Activated CD4-positive, alpha-beta T cell treated with anti-CD3 and anti-CD28 coated beads, Interleukin-2, amount 50 U/mL, for 4 hours (primary cell): ENCODE measurements around the gene PRR16.

Experiments
- DNase-seq, 2 experiments: peaks; one replicate each; pipeline ENCODE4 v3.0.0-alpha.2; 2020

Gene PRR16

GRCh38 chr5:120464627-120465435 is 731 bp downstream of the PRR16 start:
- DNase-seq: no peak

- DNase-seq: no peak
Observed at GRCh38 chr5:120465436-120465961, 1.4 kb downstream of the PRR16 start.

GRCh38 chr5:120466341-120467006 is 2.4 kb downstream of the PRR16 start:
- no peak for DNase-seq

DNA sequence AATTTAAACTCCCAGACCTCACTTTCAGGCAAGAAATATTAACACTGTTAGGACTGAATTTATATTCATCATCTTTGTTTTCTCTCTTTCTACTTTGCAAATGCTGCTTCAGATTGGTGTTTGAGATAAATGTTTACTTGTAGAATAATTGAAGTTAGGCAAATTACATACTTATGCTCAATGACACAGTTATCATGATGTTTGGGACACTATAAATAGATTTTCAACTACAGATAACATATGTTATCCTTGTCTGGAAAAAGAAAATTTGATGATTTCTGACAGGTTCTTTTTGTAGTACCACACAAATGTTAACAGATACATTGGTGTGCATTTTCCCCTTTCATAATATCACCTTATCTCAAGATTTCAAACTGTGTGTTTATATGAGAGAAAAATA is 7.9 kb downstream of the PRR16 start:
- DNase-seq: no peak

- DNase-seq: no peak
Observed at GRCh38 chr5:120472911-120473310, 8.8 kb downstream of the PRR16 start.

GRCh38 chr5:120473332-120473731 is 9.2 kb downstream of the PRR16 start:
- DNase-seq: no peak

GRCh38 chr5:120476063-120476462 is 12.0 kb downstream of the PRR16 start:
- no peak for DNase-seq

DNA sequence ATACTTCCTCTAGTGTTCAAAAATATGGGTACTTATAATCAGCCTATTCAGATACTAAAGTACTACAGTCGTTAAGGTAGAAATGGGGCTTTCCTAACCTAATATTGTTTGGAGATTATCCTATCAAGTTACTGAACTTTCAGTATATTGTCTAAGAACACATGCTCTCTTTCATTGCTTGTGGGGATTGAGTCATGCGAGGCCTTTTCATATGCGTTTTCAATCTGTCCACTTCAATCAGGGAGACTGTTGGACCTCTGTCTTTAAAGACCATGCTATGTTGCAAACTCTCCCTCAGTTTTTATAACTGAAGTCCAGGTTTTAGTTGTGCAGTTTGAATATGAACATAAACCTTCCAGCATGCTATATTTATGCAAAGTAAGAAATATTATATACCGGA is 15.0 kb downstream of the PRR16 start:
- no peak for DNase-seq

GRCh38 chr5:120499876-120500563 is 35.9 kb downstream of the PRR16 start:
- DNase-seq: no peak

DNA sequence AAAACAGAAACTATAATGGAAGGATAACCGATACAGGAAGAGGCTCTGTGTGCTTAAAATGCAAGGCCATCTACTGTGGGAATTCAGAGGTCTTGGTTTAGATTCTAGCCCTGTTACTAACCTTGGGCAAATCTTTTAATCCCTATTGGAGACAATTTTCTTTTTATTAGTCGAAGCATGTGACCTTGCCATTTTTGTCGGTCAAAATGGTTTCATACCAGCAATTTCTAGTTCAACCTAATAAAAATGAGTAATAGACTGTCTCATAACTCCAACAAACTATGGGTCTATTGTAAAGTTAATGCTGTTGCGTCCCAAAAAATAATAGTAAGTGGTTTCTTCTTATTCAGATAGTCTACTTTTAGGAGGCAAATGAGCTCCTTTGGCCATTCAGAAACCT is 38.4 kb downstream of the PRR16 start:
- no peak for DNase-seq

DNA sequence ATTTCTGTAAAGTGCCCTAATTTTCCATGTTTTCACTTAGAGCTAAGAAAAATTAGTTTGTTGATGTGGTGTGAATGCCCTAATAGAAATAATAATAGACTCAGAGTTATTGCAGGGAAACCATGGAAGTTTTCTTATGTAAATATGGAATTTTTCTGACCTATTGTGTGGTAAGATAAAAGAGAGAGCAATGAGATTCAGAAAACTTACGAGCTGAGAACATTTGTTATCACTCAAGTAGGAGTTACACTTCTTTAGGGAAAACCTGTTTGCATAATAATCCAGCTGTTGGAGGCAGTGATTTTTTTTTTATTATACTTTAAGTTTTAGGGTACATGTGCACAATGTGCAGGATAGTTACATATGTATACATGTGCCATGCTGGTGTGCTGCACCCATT is 39.2 kb downstream of the PRR16 start:
- DNase-seq: no peak

- DNase-seq: no peak
Observed at GRCh38 chr5:120504057-120504456, 40.0 kb downstream of the PRR16 start.

GRCh38 chr5:120507197-120507596 is 43.1 kb downstream of the PRR16 start:
- no peak for DNase-seq

- DNase-seq: no peak
Observed at GRCh38 chr5:120507800-120508463, 43.8 kb downstream of the PRR16 start.

- DNase-seq: no peak
Observed at GRCh38 chr5:120509053-120509452, 45.0 kb downstream of the PRR16 start.

- DNase-seq: no peak
Observed at GRCh38 chr5:120510098-120510637, 46.1 kb downstream of the PRR16 start.

DNA sequence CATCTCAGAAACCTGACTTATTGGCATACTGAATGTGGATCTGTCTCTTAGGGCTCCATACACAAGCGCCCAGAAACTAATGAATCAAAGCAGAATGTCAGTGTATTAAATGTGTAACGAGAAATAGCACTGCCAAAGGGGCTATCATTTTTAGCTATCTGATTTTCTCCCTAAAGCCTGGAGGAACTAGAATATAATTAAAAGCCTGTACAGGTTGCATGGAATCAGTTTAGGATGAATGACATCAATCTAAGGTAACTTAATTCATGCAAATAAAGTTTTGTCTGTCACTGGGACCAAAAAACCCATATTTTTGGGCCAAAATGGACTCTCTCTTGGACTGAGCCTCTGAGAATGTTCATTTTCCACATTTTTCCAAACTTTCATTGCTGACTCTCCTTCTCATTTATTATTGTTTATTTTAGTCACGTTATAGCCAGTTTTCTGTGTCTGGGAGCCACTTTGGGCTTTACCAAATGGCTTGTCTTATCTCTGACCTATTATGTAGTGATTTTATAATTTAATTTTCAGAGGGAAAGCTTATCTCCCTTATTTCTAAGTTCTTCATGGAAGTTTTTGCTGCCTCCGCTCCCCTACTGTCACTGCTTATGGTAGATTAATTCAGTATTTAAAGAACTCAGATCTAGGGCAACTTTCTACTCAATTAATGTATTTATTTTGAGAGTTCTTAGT is 47.0 kb downstream of the PRR16 start:
- DNase-seq: no peak

- no peak for DNase-seq
Observed at GRCh38 chr5:120512068-120512467, 48.0 kb downstream of the PRR16 start.

DNA sequence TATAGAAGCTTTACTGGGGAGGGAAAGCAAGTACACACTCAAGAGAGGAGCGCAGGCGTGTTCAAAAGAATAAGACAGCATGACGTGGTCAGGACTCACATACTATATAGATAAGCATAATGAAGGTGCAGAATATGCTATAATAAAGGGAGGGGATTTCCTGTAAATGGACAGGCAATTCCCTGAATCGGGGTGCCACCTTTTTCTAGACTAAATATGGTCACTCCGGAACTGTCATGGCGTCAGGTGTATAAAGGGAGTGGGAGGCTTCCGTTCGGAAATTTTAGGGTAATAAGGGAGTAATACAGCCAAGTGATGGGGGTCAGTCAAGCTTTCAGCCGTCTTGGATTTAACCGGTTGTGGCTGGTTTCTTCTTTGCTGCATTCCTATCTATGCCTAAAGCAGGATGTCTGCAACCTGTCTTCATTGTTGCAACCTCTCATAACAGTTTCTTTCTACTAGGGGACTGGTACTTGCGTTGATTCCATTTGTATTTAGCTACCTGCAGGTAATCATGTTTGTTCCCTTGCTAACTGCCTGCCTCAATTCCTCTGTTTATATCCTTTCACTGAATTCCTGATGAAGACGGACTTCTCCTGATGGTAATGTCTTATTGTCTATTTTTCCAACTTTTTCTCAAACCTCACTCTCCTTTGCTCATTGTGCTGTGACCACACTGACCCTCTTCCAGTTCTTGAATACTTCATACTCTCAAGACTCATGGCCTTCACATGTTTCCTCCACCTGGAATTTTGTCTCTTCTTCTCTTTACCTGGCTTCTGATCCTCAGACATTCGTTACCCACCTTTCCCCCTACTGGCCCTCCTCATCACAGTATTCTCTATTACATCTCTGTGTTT is 48.9 kb downstream of the PRR16 start:
- no peak for DNase-seq

DNA sequence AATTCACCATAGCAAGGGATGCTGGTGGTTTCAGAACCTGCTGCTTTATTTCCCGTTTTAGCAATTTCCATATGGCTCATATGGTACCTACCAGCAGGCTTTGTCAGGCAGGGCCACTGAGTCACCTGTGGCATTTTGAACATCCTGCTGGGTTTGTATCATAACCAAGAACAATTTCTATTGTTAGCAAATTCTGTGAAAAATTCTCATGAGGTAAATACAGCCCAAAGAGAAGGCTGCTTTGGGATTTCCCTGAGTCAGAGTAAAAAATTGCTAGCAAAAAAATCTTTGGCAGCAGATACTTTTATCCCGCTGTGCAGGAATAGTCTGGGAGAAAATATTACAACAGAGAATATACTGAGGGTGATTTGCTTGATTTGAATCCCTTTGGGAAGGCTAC is 52.7 kb downstream of the PRR16 start:
- no peak for DNase-seq

DNA sequence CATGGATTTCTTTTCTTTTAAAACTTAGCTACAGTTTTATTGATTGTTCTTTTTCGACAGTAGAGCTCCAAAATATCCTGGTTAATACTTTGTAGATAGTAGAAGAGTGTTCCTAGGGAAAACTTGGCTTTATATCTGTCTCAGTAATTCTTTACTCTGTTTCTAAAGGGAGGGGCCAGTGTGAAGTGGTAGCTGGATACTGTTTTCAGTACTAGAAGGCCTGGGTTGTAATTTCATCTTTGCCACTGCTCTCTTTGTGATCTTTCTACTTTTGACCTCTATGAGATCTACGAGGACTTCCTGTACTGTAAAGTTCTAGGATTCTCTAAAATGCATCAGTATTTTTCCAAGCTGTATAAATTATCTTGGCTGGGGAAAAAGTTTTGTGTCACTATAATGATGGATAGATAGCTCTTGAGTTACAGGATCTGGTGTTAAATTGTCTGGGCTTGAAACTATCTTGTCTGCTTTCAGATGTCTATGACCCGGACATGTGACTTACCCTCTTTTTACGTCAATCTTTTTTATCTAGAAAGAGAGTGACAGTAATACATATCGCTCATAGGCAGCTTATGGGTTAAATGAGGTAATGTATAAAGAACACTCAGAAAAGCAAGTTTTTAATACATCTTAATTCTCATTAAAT is 53.6 kb downstream of the PRR16 start:
- no peak for DNase-seq
